Measurements from ENCODE around the gene GABRP. TPM values are rescaled to one million over a fixed set of nuclear protein-coding genes. Genes with fewer than 3 reads are reported as not detected.

GABRP gene
- total and polyA plus RNA-seq, 2 experiments from 2014 or later: 3.6 to 6.3 TPM

DNA sequence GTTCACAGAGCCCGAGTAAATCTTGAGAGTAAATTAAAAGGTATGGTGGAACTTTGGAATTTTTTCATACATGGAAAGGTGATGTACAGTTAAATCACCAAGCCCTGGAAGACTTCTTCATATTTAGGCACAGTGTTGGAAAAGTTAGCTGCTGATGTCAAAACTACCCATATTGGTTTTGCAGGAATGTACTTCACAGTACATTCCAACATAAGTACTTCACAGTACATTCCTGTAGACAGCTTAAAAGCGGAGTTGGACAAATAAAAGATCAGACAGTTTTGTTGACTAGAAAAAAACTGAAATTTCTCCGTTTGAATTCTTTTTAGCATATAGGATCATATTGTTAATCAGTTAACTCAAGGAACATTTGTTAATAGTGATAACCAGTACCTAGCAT, 80.1 kb downstream of the GABRP start:
- no peaks in the 10 kb centered on the region; the same call in 1 of the 2 replicates for H3K36me3 ChIP-seq (ENCODE audit: insufficient read depth)
- no peak overlapping the region for H3K27ac ChIP-seq (ENCODE audit: low read depth)
- H3K4me1 Mint-ChIP-seq: peaks cover 38% of the 10 kb centered on the region
- peaks cover 14% of the 10 kb centered on the region for H3K36me3 Mint-ChIP-seq (ENCODE audit: low read depth)
- no peak overlapping the region for H3K27ac Mint-ChIP-seq
- H3K9me2 ChIP-seq (ENCODE audit: insufficient read depth): no peaks in the 10 kb centered on the region
- peaks cover 13% of the 10 kb centered on the region for H3K27me3 Mint-ChIP-seq (ENCODE audit: insufficient read depth, low read depth, poor library complexity)
- TF ChIP-seq CREB1 (CRISPR knock-in tag; IDR thresholded peaks at IDR 0.05; ENCODE audit: low read depth) (no peak), ZNF462 (CRISPR knock-in tag; IDR thresholded peaks at IDR 0.05) (no peak), EZH2 (IDR thresholded peaks at IDR 0.05; ENCODE audit: low read depth, unreplicated experiment) (no peak), POLR2AphosphoS5 (IDR thresholded peaks at IDR 0.05; ENCODE audit: low read depth) (no peak), ZNF114 (CRISPR knock-in tag; IDR thresholded peaks at IDR 0.05) (no peak), NANOG (IDR thresholded peaks at IDR 0.05; ENCODE audit: borderline replicate concordance) (no peak), CTCF (conservative IDR thresholded peaks at IDR 0.05; ENCODE audit: low read depth in 2 of 2) (no peak), EZH2phosphoT487 (IDR thresholded peaks at IDR 0.05; ENCODE audit: unreplicated experiment) (no peak), JUNB (IDR thresholded peaks at IDR 0.05; ENCODE audit: unreplicated experiment) (no peak), STAT1 (IDR thresholded peaks at IDR 0.05; ENCODE audit: unreplicated experiment) (no peak), ZNF331 (CRISPR knock-in tag; IDR thresholded peaks at IDR 0.05; ENCODE audit: low read depth) (no peak)
- TF ChIP-seq, protein P1, sequence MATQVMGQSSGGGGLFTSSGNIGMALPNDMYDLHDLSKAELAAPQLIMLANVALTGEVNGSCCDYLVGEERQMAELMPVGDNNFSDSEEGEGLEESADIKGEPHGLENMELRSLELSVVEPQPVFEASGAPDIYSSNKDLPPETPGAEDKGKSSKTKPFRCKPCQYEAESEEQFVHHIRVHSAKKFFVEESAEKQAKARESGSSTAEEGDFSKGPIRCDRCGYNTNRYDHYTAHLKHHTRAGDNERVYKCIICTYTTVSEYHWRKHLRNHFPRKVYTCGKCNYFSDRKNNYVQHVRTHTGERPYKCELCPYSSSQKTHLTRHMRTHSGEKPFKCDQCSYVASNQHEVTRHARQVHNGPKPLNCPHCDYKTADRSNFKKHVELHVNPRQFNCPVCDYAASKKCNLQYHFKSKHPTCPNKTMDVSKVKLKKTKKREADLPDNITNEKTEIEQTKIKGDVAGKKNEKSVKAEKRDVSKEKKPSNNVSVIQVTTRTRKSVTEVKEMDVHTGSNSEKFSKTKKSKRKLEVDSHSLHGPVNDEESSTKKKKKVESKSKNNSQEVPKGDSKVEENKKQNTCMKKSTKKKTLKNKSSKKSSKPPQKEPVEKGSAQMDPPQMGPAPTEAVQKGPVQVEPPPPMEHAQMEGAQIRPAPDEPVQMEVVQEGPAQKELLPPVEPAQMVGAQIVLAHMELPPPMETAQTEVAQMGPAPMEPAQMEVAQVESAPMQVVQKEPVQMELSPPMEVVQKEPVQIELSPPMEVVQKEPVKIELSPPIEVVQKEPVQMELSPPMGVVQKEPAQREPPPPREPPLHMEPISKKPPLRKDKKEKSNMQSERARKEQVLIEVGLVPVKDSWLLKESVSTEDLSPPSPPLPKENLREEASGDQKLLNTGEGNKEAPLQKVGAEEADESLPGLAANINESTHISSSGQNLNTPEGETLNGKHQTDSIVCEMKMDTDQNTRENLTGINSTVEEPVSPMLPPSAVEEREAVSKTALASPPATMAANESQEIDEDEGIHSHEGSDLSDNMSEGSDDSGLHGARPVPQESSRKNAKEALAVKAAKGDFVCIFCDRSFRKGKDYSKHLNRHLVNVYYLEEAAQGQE (IDR thresholded peaks at IDR 0.05; ENCODE audit: unreplicated experiment): no peak
- TF ChIP-seq, protein P2, sequence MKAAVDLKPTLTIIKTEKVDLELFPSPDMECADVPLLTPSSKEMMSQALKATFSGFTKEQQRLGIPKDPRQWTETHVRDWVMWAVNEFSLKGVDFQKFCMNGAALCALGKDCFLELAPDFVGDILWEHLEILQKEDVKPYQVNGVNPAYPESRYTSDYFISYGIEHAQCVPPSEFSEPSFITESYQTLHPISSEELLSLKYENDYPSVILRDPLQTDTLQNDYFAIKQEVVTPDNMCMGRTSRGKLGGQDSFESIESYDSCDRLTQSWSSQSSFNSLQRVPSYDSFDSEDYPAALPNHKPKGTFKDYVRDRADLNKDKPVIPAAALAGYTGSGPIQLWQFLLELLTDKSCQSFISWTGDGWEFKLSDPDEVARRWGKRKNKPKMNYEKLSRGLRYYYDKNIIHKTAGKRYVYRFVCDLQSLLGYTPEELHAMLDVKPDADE (IDR thresholded peaks at IDR 0.05): no peak
- peaks cover 5% of the 10 kb centered on the region; the same call in 1 of the 2 replicates for H3F3A ChIP-seq (replicated peaks; ENCODE audit: low read depth)
- ATAC-seq (no peak), DNase-seq (ENCODE audit: low spot score) (no peak)
- peak overlapping the region; percentile 63 for H3K4me3 ChIP-seq
- H2AFZ ChIP-seq: no peak overlapping the region
- H3K4me2 ChIP-seq: peak overlapping the region; percentile 99
- peaks cover 61% of the 10 kb centered on the region for H3K79me2 ChIP-seq (replicated peaks; ENCODE audit: insufficient read depth)
- peaks cover 18% of the 10 kb centered on the region; the same call in 1 of the 2 replicates for H4K20me1 ChIP-seq (replicated peaks; ENCODE audit: insufficient read depth)
- H3K4me1 ChIP-seq (ENCODE audit: insufficient read depth): peaks cover 31% of the 10 kb centered on the region
- H3K27me3 ChIP-seq (ENCODE audit: insufficient read depth): peaks cover 11% of the 10 kb centered on the region
- peak overlapping the region; percentile 83; the same call in 2 of the 3 replicates for H3K4me3 Mint-ChIP-seq
- peaks cover 22% of the 10 kb centered on the region for H3K9me3 Mint-ChIP-seq

Data from GM23338 (cell line).